A375 (cell line): ENCODE results near the gene STT3B. TPM values are rescaled to one million over a fixed set of nuclear protein-coding genes. Genes with fewer than 3 reads are reported as not detected.

Experiments used
- total RNA-seq: library from RNA; depleted of rRNA; stranded (reverse); fragments of >200 nt; shearing (Covaris generic); gene quantifications from 2 replicates; pipeline ENCODE4 v1.2.3, GENCODE V29; 2014; rRNA removed

STT3B gene
- total RNA-seq, result 89.0 and 92.9 TPM in 2 replicates

GRCh38 chr3:31532587-31533168 is at the start of gene STT3B:
STT3B (plus strand) TSS chr3:31532925; CDS start chr3:31532999, 74 bp downstream.

